Trophoblast cell (in vitro differentiated cells and primary cell): Measurements from ENCODE around the gene PREPL.

ENCODE experiments used
- DNase-seq, 2 donors: peaks; one replicate each; pipeline ENCODE4 v3.0.0-alpha.2; 2016
- H2AFZ ChIP-seq: 2 replicates; pipeline ENCODE4 v1.6.1; 2013; ENCODE audit warnings: low read length, moderate library complexity, mild to moderate bottlenecking; ENCODE audit not compliant: insufficient read depth, poor library complexity
- H2AK5ac ChIP-seq: 2 replicates; pipeline ENCODE4 v1.6.1; 2013; ENCODE audit warnings: mild to moderate bottlenecking, low read length
- H2BK120ac ChIP-seq: 2 replicates; pipeline ENCODE4 v1.6.1; 2013; ENCODE audit warnings: low read length, mild to moderate bottlenecking, moderate library complexity; ENCODE audit not compliant: insufficient read depth, poor library complexity
- H2BK12ac ChIP-seq: 2 replicates; pipeline ENCODE4 v1.6.1; 2013; ENCODE audit warnings: mild to moderate bottlenecking, low read length, moderate library complexity
- H2BK5ac ChIP-seq: 2 replicates; pipeline ENCODE4 v1.6.1; 2013; ENCODE audit warnings: low read length, low read depth, moderate library complexity, mild to moderate bottlenecking; ENCODE audit not compliant: poor library complexity
- H3K14ac ChIP-seq: 2 replicates; pipeline ENCODE4 v1.6.1; 2013; ENCODE audit warnings: mild to moderate bottlenecking, low read length
- H3K18ac ChIP-seq: 2 replicates; pipeline ENCODE4 v1.6.1; 2013; ENCODE audit warnings: mild to moderate bottlenecking, low read length
- H3K23ac ChIP-seq: 2 replicates; pipeline ENCODE4 v1.6.1; 2013; ENCODE audit warnings: low read length
- H3K27ac ChIP-seq: 2 replicates; pipeline ENCODE4 v1.5.1; 2013; ENCODE audit warnings: low read depth, mild to moderate bottlenecking, inconsistent platforms, low read length, moderate library complexity
- H3K27me3 ChIP-seq: 2 replicates; pipeline ENCODE4 v1.6.1; 2013; ENCODE audit warnings: inconsistent platforms, mild to moderate bottlenecking, low read length, moderate library complexity; ENCODE audit not compliant: insufficient read depth
- H3K36me3 ChIP-seq, 2 experiments: 1 replicate in 1 of 2; 2 replicates in 1 of 2; pipeline ENCODE4 v1.6.1; 2013; ENCODE audit warnings: low read length in 2 of 2, mild to moderate bottlenecking in 2 of 2, moderate library complexity in 1 of 2; ENCODE audit not compliant: insufficient read depth in 2 of 2, control insufficient read depth in 1 of 2
- H3K4ac ChIP-seq: 2 replicates; pipeline ENCODE4 v1.6.1; 2013; ENCODE audit warnings: low read depth, mild to moderate bottlenecking, low read length, moderate library complexity
- H3K4me1 ChIP-seq, 2 experiments: 1 replicate in 1 of 2; 2 replicates in 1 of 2; pipeline ENCODE4 v1.6.1; 2013; ENCODE audit warnings: low read length in 2 of 2, mild to moderate bottlenecking in 2 of 2, moderate library complexity in 1 of 2; ENCODE audit not compliant: insufficient read depth in 2 of 2, control insufficient read depth in 1 of 2
- H3K4me2 ChIP-seq: 2 replicates; pipeline ENCODE4 v1.6.1; 2013; ENCODE audit warnings: inconsistent platforms, mild to moderate bottlenecking, low read length, moderate library complexity
- H3K4me3 ChIP-seq: 2 replicates; pipeline ENCODE4 v1.5.1; 2013; ENCODE audit warnings: mild to moderate bottlenecking, low read depth, low read length, inconsistent platforms
- H3K79me1 ChIP-seq: one replicate; pipeline ENCODE4 v1.6.1; 2013; ENCODE audit warnings: low read length
- H3K79me2 ChIP-seq: 2 replicates; pipeline ENCODE4 v1.6.1; 2013; ENCODE audit warnings: low read length, mild to moderate bottlenecking; ENCODE audit not compliant: control insufficient read depth, insufficient read depth, poor library complexity
- H3K9ac ChIP-seq: 2 replicates; pipeline ENCODE4 v1.6.1; 2013; ENCODE audit warnings: mild to moderate bottlenecking, low read length
- H3K9me3 ChIP-seq: 2 replicates; pipeline ENCODE4 v1.6.1; 2013; ENCODE audit warnings: low read depth, mild to moderate bottlenecking, control low read depth, inconsistent platforms, low read length; ENCODE audit not compliant: insufficient read depth
- H4K12ac ChIP-seq: 2 replicates; pipeline ENCODE4 v1.6.1; 2013; ENCODE audit warnings: low read depth, mild to moderate bottlenecking, low read length, moderate library complexity
- H4K8ac ChIP-seq: 2 replicates; pipeline ENCODE4 v1.6.1; 2013; ENCODE audit warnings: low read depth, mild to moderate bottlenecking, low read length, moderate library complexity
- H4K91ac ChIP-seq: one replicate; pipeline ENCODE4 v1.6.1; 2013; ENCODE audit warnings: low read depth, mild to moderate bottlenecking, low read length, moderate library complexity
- WGBS: extraction: QIAGEN DNeasy Blood & Tissue Kit; methylation state at CpG from one replicate; pipeline ENCODE4 v1.1.7; 2013; ENCODE audit warnings: missing lambda C conversion rate; ENCODE audit not compliant: insufficient read length, insufficient coverage; ENCODE audit errors: extremely low coverage; 5-methylcytosine and 5-hydroxymethylcytosine counted together

Gene PREPL

GRCh38 chr2:44335806-44336538 lies 25.3 kb downstream of the PREPL start:
- DNase-seq, result peak in 1 of 2 donors; percentile 29
- no peaks in the 10 kb centered on the region for H3K79me1 ChIP-seq
- H3K4me1 ChIP-seq, result no peaks in the 10 kb centered on the region
- no peak overlapping the region for H3K18ac ChIP-seq
- no peak overlapping the region for H2BK12ac ChIP-seq
- H4K91ac ChIP-seq, result no peak overlapping the region
- no peak overlapping the region for H4K8ac ChIP-seq
- H3K9me3 ChIP-seq, result no peaks in the 10 kb centered on the region
- H3K27me3 ChIP-seq, result no peaks in the 10 kb centered on the region
- H3K14ac ChIP-seq, result no peak overlapping the region
- H3K4ac ChIP-seq, result no peak overlapping the region
- peaks cover 0 to 10% of the 10 kb centered on the region in 2 experiments for H3K36me3 ChIP-seq
- no peak overlapping the region for H3K4me2 ChIP-seq
- H2BK5ac ChIP-seq, result no peak overlapping the region
- H3K4me3 ChIP-seq, result no peak overlapping the region
- H3K23ac ChIP-seq, result no peak overlapping the region
- H2AFZ ChIP-seq, result no peak overlapping the region
- no peaks in the 10 kb centered on the region for H3K79me2 ChIP-seq
- no peak overlapping the region for H3K27ac ChIP-seq
- H4K12ac ChIP-seq, result no peak overlapping the region
- H2AK5ac ChIP-seq, result no peak overlapping the region
- no CpG with 5 or more reads among the region's 2 CpGs for WGBS
- no peak overlapping the region for H2BK120ac ChIP-seq
- no peak overlapping the region for H3K9ac ChIP-seq

- no peak overlapping the region for H3K4ac ChIP-seq
- H3K4me3 ChIP-seq, result no peak overlapping the region
- H3K4me2 ChIP-seq, result no peak overlapping the region
- H3K36me3 ChIP-seq, result peaks cover 0 to 9% of the 10 kb centered on the region in 2 experiments
- no peaks in the 10 kb centered on the region for H3K4me1 ChIP-seq
- no peak overlapping the region for H2BK120ac ChIP-seq
- H4K12ac ChIP-seq, result no peak overlapping the region
- H2AFZ ChIP-seq, result no peak overlapping the region
- no peak overlapping the region for H3K27ac ChIP-seq
- no peak overlapping the region for H2AK5ac ChIP-seq
- H3K18ac ChIP-seq, result no peak overlapping the region
- no CpG with 5 or more reads among the region's 1 CpG for WGBS
- H3K9me3 ChIP-seq, result no peaks in the 10 kb centered on the region
- DNase-seq, result peak in 1 of 2 donors; percentile 14
- H3K14ac ChIP-seq, result no peak overlapping the region
- no peaks in the 10 kb centered on the region for H3K79me1 ChIP-seq
- H2BK12ac ChIP-seq, result no peak overlapping the region
- H3K27me3 ChIP-seq, result no peaks in the 10 kb centered on the region
- H2BK5ac ChIP-seq, result no peak overlapping the region
- no peak overlapping the region for H3K9ac ChIP-seq
- no peak overlapping the region for H3K23ac ChIP-seq
- H4K91ac ChIP-seq, result no peak overlapping the region
- H3K79me2 ChIP-seq, result no peaks in the 10 kb centered on the region
- H4K8ac ChIP-seq, result no peak overlapping the region
Observed at GRCh38 chr2:44333994-44334393, 27.3 kb downstream of the PREPL start.

- Histone ChIP-seq H3K79me2 (no peaks in the 10 kb centered on the region), H2BK120ac (no peak overlapping the region), H3K23ac (no peak overlapping the region), H2AK5ac (no peak overlapping the region), H3K4me3 (no peak overlapping the region), H2BK5ac (no peak overlapping the region), H4K91ac (no peak overlapping the region), H3K36me3 (peaks cover 1 to 5% of the 10 kb centered on the region in 2 experiments), H3K4ac (no peak overlapping the region), H2BK12ac (no peak overlapping the region), H2AFZ (no peak overlapping the region), H4K8ac (no peak overlapping the region), H3K79me1 (no peaks in the 10 kb centered on the region), H3K18ac (no peak overlapping the region), H3K27me3 (no peaks in the 10 kb centered on the region), H3K9me3 (no peaks in the 10 kb centered on the region), H4K12ac (no peak overlapping the region), H3K4me2 (no peak overlapping the region), H3K4me1 (peaks cover 0 to 7% of the 10 kb centered on the region in 2 experiments), H3K14ac (no peak overlapping the region), H3K9ac (no peak overlapping the region), H3K27ac (no peak overlapping the region)
- DNase-seq, result peak in 1 of 2 donors; percentile 26
- no CpG with 5 or more reads among the region's 1 CpG for WGBS
Observed at GRCh38 chr2:44330801-44331200, 30.5 kb downstream of the PREPL start.

- H3K4me1 ChIP-seq, result peaks cover 0 to 7% of the 10 kb centered on the region in 2 experiments
- no peak overlapping the region for H2BK5ac ChIP-seq
- H4K8ac ChIP-seq, result no peak overlapping the region
- H2BK12ac ChIP-seq, result no peak overlapping the region
- no peak overlapping the region for H3K27ac ChIP-seq
- no peak overlapping the region for H3K4me3 ChIP-seq
- no peak overlapping the region for H2AK5ac ChIP-seq
- no peak overlapping the region for H3K9ac ChIP-seq
- WGBS, result no CpG with 5 or more reads among the region's 2 CpGs
- no peak overlapping the region for H3K14ac ChIP-seq
- H4K12ac ChIP-seq, result no peak overlapping the region
- H3K79me2 ChIP-seq, result no peaks in the 10 kb centered on the region
- H3K4ac ChIP-seq, result no peak overlapping the region
- H2AFZ ChIP-seq, result no peak overlapping the region
- DNase-seq, result no peak
- H3K36me3 ChIP-seq, result peaks cover 4 to 8% of the 10 kb centered on the region in 2 experiments
- H3K79me1 ChIP-seq, result no peaks in the 10 kb centered on the region
- no peak overlapping the region for H4K91ac ChIP-seq
- no peak overlapping the region for H3K18ac ChIP-seq
- H3K4me2 ChIP-seq, result no peak overlapping the region
- H3K27me3 ChIP-seq, result no peaks in the 10 kb centered on the region
- H3K9me3 ChIP-seq, result no peaks in the 10 kb centered on the region
- no peak overlapping the region for H2BK120ac ChIP-seq
- no peak overlapping the region for H3K23ac ChIP-seq
Observed at GRCh38 chr2:44329343-44329742, 32.0 kb downstream of the PREPL start.
